Calu3 (cell line): ENCODE measurements around the gene PHPT1. TPM values are rescaled to one million over a fixed set of nuclear protein-coding genes. Genes with fewer than 3 reads are reported as not detected.

Source experiments
- BruUV-seq: library from RNA; stranded (reverse); fragments of 400-500 nt; replicated peaks from 2 replicates; lab custom pipeline; 2021; lab: Mats Ljungman, UMichigan
- CTCF ChIA-PET: fragments of 300-600 bp; sonication (Branson Sonifier 250); formaldehyde crosslinking; loops from one replicate; lab custom pipeline; 2022; ENCODE audit warnings: antibody characterized with exemption; lab: Charles Lee
- DNase-seq: peaks from one replicate; pipeline ENCODE4 v3.0.0; 2022
- H3K27ac Mint-ChIP-seq: one replicate; pipeline ENCODE4 v1.8.0; 2022; ENCODE audit warnings: mixed read lengths; ENCODE audit not compliant: unreplicated experiment
- H3K27me3 Mint-ChIP-seq: one replicate; pipeline ENCODE4 v1.8.0; 2022; ENCODE audit warnings: mixed read lengths; ENCODE audit not compliant: unreplicated experiment
- H3K36me3 Mint-ChIP-seq: one replicate; pipeline ENCODE4 v1.8.0; 2022; ENCODE audit warnings: mild to moderate bottlenecking, moderate library complexity, mixed read lengths; ENCODE audit not compliant: insufficient read depth, unreplicated experiment
- H3K4me1 Mint-ChIP-seq: one replicate; pipeline ENCODE4 v1.8.0; 2022; ENCODE audit warnings: mild to moderate bottlenecking, low read depth, mixed read lengths; ENCODE audit not compliant: unreplicated experiment
- H3K4me3 Mint-ChIP-seq: one replicate; pipeline ENCODE4 v1.8.0; 2022; ENCODE audit warnings: mild to moderate bottlenecking, low read depth, moderate library complexity, mixed read lengths; ENCODE audit not compliant: unreplicated experiment
- H3K9me3 Mint-ChIP-seq: one replicate; pipeline ENCODE4 v1.8.0; 2022; ENCODE audit warnings: low read depth, mixed read lengths; ENCODE audit not compliant: unreplicated experiment
- intact Hi-C: fragments of 100-400 bp; cut with micrococcal nuclease; formaldehyde crosslinking; loops from one replicate; pipeline ENCODE4 v1.10.0; 2022; ENCODE audit not compliant: unreplicated experiment
- total RNA-seq: library from RNA; stranded (reverse); gene quantifications from 2 replicates; pipeline ENCODE4 v1.2.3, GENCODE V29; 2022
- TF ChIP-seq, protein P1 (sequence below): fragments of 200-600 bp; IDR thresholded peaks from one replicate; pipeline ENCODE4 v1.8.0; 2022; ENCODE audit warnings: antibody characterized with exemption; ENCODE audit not compliant: unreplicated experiment

Gene PHPT1
- total RNA-seq, 1 experiment from 2014 or later, result 48.7 TPM

DNA sequence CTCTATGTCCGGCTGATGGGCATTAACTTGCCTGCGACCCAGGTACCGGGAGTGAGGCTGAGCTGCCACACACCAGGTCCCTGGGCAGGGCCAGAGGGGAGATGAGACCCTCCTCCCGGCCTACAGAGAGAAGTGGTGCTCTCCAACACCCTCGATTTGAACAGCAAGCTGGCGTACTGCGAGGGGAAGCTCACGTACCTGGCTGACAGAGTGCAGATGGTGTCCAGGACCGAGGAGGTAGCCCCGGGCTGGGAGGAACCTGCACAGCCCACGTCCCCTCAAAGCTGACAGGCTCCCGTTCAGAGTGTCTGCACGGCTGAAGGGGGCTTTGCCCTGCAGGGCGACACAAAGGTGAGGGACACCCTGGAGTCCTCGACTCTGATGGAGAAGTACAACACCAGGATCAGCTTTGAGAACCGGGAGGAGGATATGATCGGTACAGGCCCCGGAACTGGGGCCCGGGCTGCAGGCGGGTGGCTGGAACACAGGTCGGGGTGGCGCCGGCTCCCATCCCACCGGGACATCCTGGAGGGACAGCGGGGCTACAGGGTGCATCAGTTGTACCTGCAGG is 42.5 kb upstream of the PHPT1 start:
- peaks cover 30% of the 10 kb centered on the region for H3K36me3 Mint-ChIP-seq
- no peak for DNase-seq
- H3K4me3 Mint-ChIP-seq, result peak overlapping the region; percentile 80
- peak overlapping the region; percentile 78 for H3K27ac Mint-ChIP-seq
- intact Hi-C loops, result no loop called here
- no peaks in the 10 kb centered on the region for H3K9me3 Mint-ChIP-seq
- CTCF ChIA-PET, result interaction anchor here (0.5 kb wide), 1 partner anchor 106 kb away, joined by 3 read pairs; no protein-coding TSS in a partner anchor
- no peaks in the 10 kb centered on the region for H3K27me3 Mint-ChIP-seq
- TF ChIP-seq, protein P1, sequence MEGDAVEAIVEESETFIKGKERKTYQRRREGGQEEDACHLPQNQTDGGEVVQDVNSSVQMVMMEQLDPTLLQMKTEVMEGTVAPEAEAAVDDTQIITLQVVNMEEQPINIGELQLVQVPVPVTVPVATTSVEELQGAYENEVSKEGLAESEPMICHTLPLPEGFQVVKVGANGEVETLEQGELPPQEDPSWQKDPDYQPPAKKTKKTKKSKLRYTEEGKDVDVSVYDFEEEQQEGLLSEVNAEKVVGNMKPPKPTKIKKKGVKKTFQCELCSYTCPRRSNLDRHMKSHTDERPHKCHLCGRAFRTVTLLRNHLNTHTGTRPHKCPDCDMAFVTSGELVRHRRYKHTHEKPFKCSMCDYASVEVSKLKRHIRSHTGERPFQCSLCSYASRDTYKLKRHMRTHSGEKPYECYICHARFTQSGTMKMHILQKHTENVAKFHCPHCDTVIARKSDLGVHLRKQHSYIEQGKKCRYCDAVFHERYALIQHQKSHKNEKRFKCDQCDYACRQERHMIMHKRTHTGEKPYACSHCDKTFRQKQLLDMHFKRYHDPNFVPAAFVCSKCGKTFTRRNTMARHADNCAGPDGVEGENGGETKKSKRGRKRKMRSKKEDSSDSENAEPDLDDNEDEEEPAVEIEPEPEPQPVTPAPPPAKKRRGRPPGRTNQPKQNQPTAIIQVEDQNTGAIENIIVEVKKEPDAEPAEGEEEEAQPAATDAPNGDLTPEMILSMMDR, result no peak
- H3K4me1 Mint-ChIP-seq, result peaks cover 12% of the 10 kb centered on the region
- BruUV-seq, result no TSS peak

DNA sequence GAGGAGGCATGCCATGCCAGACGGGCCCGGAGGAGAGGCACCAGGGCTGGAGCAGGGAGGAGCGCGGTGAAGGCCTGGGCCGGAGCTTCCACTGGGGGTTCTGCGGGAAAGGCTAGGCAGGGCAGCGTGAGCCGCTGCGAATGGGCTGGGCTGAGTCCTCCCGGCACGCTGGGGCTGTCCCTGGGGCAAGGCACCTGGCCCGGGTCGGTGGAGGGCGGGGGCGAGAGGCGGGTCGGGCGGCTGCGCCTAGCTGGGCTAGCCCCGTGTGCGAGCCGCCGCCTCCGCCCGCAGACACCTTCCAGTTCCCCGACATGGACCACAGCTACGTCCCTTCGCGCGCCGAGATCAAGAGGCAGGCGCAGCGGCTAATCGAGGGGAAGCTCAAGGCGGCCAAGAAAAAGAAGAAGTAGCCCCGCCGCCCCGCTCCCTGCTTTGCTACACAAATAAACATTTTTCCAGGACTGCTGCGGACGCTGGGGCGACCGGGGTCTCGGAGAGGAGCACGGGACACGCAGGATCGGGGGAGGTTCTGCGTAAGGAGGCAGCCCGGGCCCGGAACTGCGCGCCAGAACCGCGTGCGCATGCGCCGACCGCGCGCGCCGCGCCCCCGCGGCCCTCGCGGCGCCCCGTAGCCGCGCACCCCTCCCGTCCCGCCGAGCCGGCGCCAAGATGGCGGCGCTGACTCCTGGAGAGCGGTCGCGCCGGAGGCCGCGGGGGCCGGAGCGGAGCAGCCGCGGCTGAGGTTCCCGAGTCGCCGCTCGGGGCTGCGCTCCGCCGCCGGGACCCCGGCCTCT is 41.7 kb upstream of the PHPT1 start, which contains the start of gene RABL6:
TSS of gene RABL6 (plus strand) at position 668 of the 794 bp plus-strand sequence. CDS start 249 bp downstream, outside the sequence.
- CTCF ChIA-PET, result interaction anchor here (0.5 kb wide), 1 partner anchor 107 kb away, joined by 3 read pairs; no protein-coding TSS in a partner anchor
- peak; percentile 76 for DNase-seq
- TF ChIP-seq, protein P1, result no peak
- Mint-ChIP-seq H3K4me1 (peaks cover 12% of the 10 kb centered on the region), H3K9me3 (no peaks in the 10 kb centered on the region), H3K27ac (peak within 1 kb of the TSS; percentile 78), H3K27me3 (no peaks in the 10 kb centered on the region), H3K36me3 (peaks cover 30% of the 10 kb centered on the region), H3K4me3 (peak within 1 kb of the TSS; percentile 80)
- intact Hi-C loops, result no loop called here
- TSS peak; percentile 67 for BruUV-seq

GRCh38 chr9:136808075-136808805 is 41.0 kb upstream of the PHPT1 start:
- TF ChIP-seq, protein P1, result no peak
- H3K27me3 Mint-ChIP-seq, result no peaks in the 10 kb centered on the region
- peak; percentile 32 for DNase-seq
- BruUV-seq, result no TSS peak
- CTCF ChIA-PET, result no interaction called here
- peak overlapping the region; percentile 80 for H3K4me3 Mint-ChIP-seq
- peak overlapping the region; percentile 35 for H3K27ac Mint-ChIP-seq
- intact Hi-C loops, result no loop called here
- H3K36me3 Mint-ChIP-seq, result peaks cover 36% of the 10 kb centered on the region
- no peaks in the 10 kb centered on the region for H3K9me3 Mint-ChIP-seq
- H3K4me1 Mint-ChIP-seq, result peaks cover 12% of the 10 kb centered on the region

- CTCF ChIA-PET, result interaction anchor here (0.8 kb wide), 1 partner anchor 9 kb away, joined by 3 read pairs; no protein-coding TSS in a partner anchor
- peaks cover 35% of the 10 kb centered on the region for H3K36me3 Mint-ChIP-seq
- no TSS peak for BruUV-seq
- H3K9me3 Mint-ChIP-seq, result no peaks in the 10 kb centered on the region
- no peaks in the 10 kb centered on the region for H3K27me3 Mint-ChIP-seq
- peak overlapping the region; percentile 35 for H3K27ac Mint-ChIP-seq
- intact Hi-C loops, result no loop called here
- DNase-seq, result no peak
- peak overlapping the region; percentile 77 for H3K4me3 Mint-ChIP-seq
- H3K4me1 Mint-ChIP-seq, result peaks cover 12% of the 10 kb centered on the region
- TF ChIP-seq, protein P1, result no peak
These were observed 40.4 kb upstream of the PHPT1 start for GRCh38 chr9:136808806-136809158.
